Subcutaneous adipose tissue (tissue), 4 donors: ENCODE results near the gene MEX3C. TPM values are rescaled to one million over a fixed set of nuclear protein-coding genes. Genes with fewer than 3 reads are reported as not detected.

Experiments used
- CTCF ChIP-seq: fragments of 450-650 bp; IDR thresholded peaks from one replicate; pipeline ENCODE4 v1.5.1; 2016; ENCODE audit warnings: low read depth, mild to moderate bottlenecking, control low read depth, antibody characterized with exemption, moderate library complexity
- total RNA-seq, 4 donors: library from RNA; depleted of rRNA; stranded (reverse); fragments of >200 nt; gene quantifications; one replicate each; pipeline ENCODE4 v1.1.0, GENCODE V29; 2016

The MEX3C gene
- total RNA-seq, 4 donors from 2014 or later = 19.2 to 23.0 (median 20.9) TPM

- TF ChIP-seq CTCF = no peak
Measured at GRCh38 chr18:51227660-51228059, 30.2 kb upstream of the MEX3C start.

GRCh38 chr18:51226587-51227350, 29.3 kb upstream of the MEX3C start:
- no peak for TF ChIP-seq CTCF

GRCh38 chr18:51226068-51226467, 28.6 kb upstream of the MEX3C start:
- no peak for TF ChIP-seq CTCF

- TF ChIP-seq CTCF = no peak
Measured at GRCh38 chr18:51212606-51213005, 15.1 kb upstream of the MEX3C start.

- no peak for TF ChIP-seq CTCF
Measured at GRCh38 chr18:51211552-51211951, 14.1 kb upstream of the MEX3C start.

GRCh38 chr18:51196811-51197660, 445 bp downstream of the MEX3C start:
- TF ChIP-seq CTCF = no peak

- TF ChIP-seq CTCF = no peak
Measured at GRCh38 chr18:51196118-51196810, 1.2 kb downstream of the MEX3C start.
